GM19239 (cell line): Measurements from ENCODE around the gene SLC44A4.
"Not testable (repeated sequence)": the region's sequence is repeated elsewhere in the genome, so short reads cannot be mapped to it uniquely, and the experiment has no call there.

Experiments used
- DNase-seq: peaks from one replicate; pipeline ENCODE4 v3.0.0; 2011; ENCODE audit warnings: low spot score; ENCODE audit not compliant: insufficient read length
- FAIRE-seq: peaks from 2 replicates; lab custom pipeline; 2011; peaks lifted over from hg19 to GRCh38; lab: Jason Lieb, UNC

Gene SLC44A4

GRCh38 chr6:31862344-31863235 lies 16.2 kb downstream of the SLC44A4 start, which contains the start of gene NEU1:
TSS of gene NEU1 (minus strand) at chr6:31862821. CDS start at chr6:31862776, 45 bp downstream.
- FAIRE-seq (peak; percentile 93), DNase-seq (peak; percentile 99)

- FAIRE-seq (no peak), DNase-seq (no peak)
Measured at GRCh38 chr6:31861919-31862343, 16.9 kb downstream of the SLC44A4 start.

- DNase-seq: no peak
- FAIRE-seq: no peak
Measured at GRCh38 chr6:31861150-31861549, 17.6 kb downstream of the SLC44A4 start.

- no peak for FAIRE-seq
- no peak for DNase-seq
Measured at GRCh38 chr6:31860349-31860748, 18.4 kb downstream of the SLC44A4 start.

GRCh38 chr6:31859923-31860322 lies 18.9 kb downstream of the SLC44A4 start:
- FAIRE-seq (no peak), DNase-seq (no peak)

GRCh38 chr6:31858707-31859106 lies 20.1 kb downstream of the SLC44A4 start:
- FAIRE-seq: no peak
- DNase-seq: no peak

- DNase-seq, FAIRE-seq: not testable (repeated sequence)
Measured at GRCh38 chr6:31857774-31858173, 21.0 kb downstream of the SLC44A4 start.

GRCh38 chr6:31851980-31852718 lies 26.6 kb downstream of the SLC44A4 start:
- FAIRE-seq, DNase-seq: not testable (repeated sequence)

- FAIRE-seq (no peak), DNase-seq (no peak)
Measured at GRCh38 chr6:31851485-31851832, 27.3 kb downstream of the SLC44A4 start.

GRCh38 chr6:31850765-31851484 lies 27.9 kb downstream of the SLC44A4 start:
- no peak for DNase-seq

GRCh38 chr6:31847276-31847978 lies 31.4 kb downstream of the SLC44A4 start:
- no peak for FAIRE-seq

More at GRCh38 chr6:31850765-31851484, 27.9 kb downstream of the SLC44A4 start:
- no peak for FAIRE-seq

GRCh38 chr6:31844507-31844906 lies 34.3 kb downstream of the SLC44A4 start:
- FAIRE-seq (no peak), DNase-seq (no peak)

More at GRCh38 chr6:31847276-31847978, 31.4 kb downstream of the SLC44A4 start:
- no peak for DNase-seq

- no peak for DNase-seq
- no peak for FAIRE-seq
Measured at GRCh38 chr6:31842053-31842452, 36.7 kb downstream of the SLC44A4 start.

GRCh38 chr6:31839779-31840126 lies 39.0 kb downstream of the SLC44A4 start:
- FAIRE-seq, DNase-seq: not testable (repeated sequence)

- DNase-seq: no peak
- FAIRE-seq: no peak
Measured at GRCh38 chr6:31838968-31839367, 39.8 kb downstream of the SLC44A4 start.

- DNase-seq, FAIRE-seq: not testable (repeated sequence)
Measured at GRCh38 chr6:31838114-31838553, 40.7 kb downstream of the SLC44A4 start.

GRCh38 chr6:31837369-31838113 lies 41.3 kb downstream of the SLC44A4 start:
- DNase-seq (no peak), FAIRE-seq (no peak)

- FAIRE-seq: no peak
- DNase-seq: no peak
Measured at GRCh38 chr6:31836474-31837368, 42.1 kb downstream of the SLC44A4 start.
